ENCODE data around the gene PIAS1.

DNA sequence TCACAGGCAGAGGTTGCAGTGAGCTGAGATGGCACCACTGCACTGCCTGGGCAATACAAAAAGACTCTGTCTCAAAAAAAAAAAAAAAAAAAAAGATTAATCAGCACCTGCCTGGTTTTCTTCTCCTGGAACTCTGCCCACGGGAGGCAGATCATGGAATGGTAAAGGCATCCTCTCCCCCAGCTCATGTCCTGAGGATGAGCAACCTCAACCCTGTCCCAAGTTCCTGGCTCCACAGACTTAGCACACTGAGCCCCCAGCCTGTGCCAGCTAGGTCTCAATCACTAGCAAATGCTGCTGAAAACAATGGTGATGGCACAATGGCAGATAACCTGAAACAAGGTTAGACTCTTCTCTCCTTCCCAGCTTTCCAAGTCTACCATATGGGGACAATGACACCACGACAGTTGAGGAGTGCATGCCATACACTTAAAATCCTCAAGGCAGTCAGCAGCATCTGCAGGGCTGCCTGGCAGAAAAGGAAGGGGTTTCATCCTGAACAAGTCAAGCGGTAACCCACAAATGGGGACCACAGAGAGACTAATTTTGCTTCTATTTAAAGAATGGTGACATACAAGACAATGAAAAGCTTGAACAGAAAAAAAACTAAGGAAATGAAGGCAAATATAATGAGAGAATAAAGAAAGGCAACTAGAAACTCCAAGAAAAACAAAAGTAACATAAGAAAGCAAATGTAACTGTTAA lies 170.6 kb downstream of the PIAS1 start:
- TF ChIP-seq SIN3A (IDR thresholded peaks at IDR 0.05; ENCODE audit: borderline replicate concordance, insufficient read depth, low read length) = no peak
- TF ChIP-seq POLR2AphosphoS5 (IDR thresholded peaks at IDR 0.05; ENCODE audit: low read depth, low read length) = no peak
- TF ChIP-seq, protein P1, sequence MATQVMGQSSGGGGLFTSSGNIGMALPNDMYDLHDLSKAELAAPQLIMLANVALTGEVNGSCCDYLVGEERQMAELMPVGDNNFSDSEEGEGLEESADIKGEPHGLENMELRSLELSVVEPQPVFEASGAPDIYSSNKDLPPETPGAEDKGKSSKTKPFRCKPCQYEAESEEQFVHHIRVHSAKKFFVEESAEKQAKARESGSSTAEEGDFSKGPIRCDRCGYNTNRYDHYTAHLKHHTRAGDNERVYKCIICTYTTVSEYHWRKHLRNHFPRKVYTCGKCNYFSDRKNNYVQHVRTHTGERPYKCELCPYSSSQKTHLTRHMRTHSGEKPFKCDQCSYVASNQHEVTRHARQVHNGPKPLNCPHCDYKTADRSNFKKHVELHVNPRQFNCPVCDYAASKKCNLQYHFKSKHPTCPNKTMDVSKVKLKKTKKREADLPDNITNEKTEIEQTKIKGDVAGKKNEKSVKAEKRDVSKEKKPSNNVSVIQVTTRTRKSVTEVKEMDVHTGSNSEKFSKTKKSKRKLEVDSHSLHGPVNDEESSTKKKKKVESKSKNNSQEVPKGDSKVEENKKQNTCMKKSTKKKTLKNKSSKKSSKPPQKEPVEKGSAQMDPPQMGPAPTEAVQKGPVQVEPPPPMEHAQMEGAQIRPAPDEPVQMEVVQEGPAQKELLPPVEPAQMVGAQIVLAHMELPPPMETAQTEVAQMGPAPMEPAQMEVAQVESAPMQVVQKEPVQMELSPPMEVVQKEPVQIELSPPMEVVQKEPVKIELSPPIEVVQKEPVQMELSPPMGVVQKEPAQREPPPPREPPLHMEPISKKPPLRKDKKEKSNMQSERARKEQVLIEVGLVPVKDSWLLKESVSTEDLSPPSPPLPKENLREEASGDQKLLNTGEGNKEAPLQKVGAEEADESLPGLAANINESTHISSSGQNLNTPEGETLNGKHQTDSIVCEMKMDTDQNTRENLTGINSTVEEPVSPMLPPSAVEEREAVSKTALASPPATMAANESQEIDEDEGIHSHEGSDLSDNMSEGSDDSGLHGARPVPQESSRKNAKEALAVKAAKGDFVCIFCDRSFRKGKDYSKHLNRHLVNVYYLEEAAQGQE (IDR thresholded peaks at IDR 0.05; ENCODE audit: insufficient read depth in 1 of 2, low read depth in 2 of 2, low read length in 2 of 2) = no peak

Data from PFSK-1 (cell line).